GM18858 (cell line): ENCODE data around the gene H6PD.

Experiments used
- ATAC-seq: cut with Tn5 transposase; IDR thresholded peaks from one replicate; pipeline ENCODE4 v1.9.1; 2021; ENCODE audit not compliant: unreplicated experiment

The H6PD gene

DNA sequence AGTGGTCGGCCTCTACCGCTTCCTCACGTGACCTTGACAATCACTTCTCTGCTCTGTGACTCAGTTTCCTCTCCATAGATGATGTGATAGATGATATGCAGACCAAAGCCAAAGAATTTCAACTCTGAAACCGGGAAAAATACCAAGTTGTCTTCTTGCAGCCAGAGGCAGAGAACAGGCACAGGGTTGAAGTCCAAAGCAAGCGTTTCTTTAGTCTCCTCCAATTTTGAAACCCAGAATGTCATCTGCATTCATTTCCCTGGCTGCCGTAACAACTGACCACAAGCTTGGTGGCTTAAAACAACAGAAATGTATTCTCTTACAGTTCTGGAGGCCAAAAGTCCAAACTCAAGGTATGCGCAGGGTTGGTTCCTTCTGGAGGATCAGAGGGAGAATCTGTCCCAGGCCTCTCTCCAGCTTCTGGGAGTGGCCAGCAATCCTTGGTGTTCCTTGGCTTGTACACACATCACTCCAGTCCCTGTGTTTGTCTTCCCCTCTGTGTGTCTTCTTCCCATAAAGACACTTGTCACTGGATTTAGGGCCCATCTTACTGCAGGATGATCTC lies 30.3 kb upstream of the H6PD start:
- no peak for ATAC-seq

DNA sequence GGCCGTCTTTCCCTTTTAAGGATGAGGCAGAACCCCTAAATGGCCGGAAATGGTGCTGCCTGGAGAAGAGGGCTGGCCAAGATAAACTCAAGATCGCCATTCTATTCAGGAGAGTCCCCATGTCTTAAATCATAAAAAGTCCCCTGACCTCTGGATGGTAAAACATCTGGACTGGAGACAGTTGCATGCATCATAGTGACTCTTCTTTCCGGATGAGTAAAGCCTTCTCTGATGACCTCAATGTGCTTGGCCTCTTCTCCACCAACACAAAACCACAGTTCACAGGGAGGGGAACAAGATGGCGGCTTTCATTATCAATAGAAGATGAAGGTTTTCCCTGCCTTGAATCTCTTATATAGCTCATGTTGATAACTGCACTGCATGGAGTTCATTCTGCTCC lies 27.5 kb upstream of the H6PD start:
- no peak for ATAC-seq

GRCh38 chr1:9207715-9208114 lies 26.9 kb upstream of the H6PD start:
- ATAC-seq = no peak

- no peak for ATAC-seq
Observed at GRCh38 chr1:9211291-9211811, 23.2 kb upstream of the H6PD start.

DNA sequence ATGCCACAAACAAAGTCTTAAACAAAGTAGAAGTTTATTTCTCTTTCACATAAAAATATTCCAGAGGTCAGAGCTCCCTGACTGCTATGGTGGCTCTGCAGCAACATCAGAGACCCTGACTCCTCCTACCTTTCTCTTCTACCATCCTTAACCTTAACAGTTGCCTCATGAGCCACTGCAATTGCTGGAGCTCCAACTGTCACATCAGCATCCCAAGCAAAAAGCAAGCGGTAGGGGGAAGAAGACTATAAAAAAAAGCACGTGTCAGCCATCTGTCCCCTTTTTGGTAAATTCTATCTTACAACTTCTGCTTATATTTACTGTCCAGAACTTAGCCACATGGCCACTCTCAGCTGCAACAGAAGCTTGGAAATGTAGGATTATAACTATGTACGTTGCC lies 21.8 kb upstream of the H6PD start:
- ATAC-seq = no peak

- ATAC-seq = no peak
Observed at GRCh38 chr1:9213956-9214355, 20.6 kb upstream of the H6PD start.

DNA sequence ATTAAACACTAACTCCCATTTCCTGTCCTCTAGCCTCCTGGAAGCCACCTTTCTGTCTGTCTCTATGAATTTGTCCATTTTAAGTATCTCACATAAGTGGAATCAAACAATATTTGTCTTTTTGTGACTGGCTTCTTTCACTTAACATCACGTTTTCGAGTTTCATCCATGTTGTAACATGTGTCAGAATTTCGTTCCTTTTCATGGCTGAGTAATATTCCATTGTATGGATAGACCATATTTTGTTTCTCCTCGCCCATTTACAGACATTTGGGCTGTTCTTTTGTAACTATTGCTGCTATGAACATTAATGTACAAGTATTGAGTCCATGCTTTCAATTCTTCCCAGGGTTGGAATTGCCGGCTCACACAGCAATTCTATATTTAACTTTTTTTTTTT lies 15.7 kb upstream of the H6PD start:
- ATAC-seq = no peak

DNA sequence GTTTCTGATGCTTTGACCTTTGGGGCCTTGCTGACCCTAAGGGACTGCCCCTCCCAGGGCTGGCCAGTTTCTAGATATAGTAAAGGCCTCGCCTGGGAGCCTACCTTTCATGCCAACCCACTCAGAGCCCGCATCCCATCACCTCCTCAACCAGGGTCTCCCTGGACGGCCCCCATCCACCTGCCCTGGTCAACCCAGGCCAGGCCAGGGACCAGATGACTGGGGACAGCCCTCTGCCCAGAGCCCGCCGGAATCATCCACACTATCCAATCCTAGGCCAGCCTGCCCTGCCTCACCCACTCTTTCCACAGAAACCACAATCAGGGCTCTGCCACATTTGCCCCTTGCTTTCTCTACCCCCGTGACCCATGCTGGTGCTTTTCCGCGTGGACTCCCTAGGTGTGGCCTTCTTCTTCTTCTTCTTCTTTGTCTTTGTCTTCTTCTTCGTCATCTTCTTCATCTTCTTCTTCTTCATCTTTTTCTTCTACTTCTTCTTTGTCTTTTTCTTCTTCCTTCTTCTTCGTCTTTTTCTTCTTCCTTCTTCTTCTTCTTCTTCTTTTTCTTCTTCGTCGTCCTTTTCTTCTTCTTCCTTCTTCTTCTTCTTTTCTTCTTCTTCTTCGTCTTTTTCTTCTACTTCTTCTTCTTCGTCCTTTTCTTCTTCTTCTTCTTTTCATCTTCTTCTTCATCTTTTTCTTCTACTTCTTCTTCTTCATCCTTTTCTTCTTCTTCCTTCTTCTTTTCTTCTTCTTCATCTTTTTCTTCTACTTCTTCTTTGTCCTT lies 11.5 kb upstream of the H6PD start:
- no peak for ATAC-seq

- no peak for ATAC-seq
Observed at GRCh38 chr1:9224664-9225410, 9.7 kb upstream of the H6PD start.

DNA sequence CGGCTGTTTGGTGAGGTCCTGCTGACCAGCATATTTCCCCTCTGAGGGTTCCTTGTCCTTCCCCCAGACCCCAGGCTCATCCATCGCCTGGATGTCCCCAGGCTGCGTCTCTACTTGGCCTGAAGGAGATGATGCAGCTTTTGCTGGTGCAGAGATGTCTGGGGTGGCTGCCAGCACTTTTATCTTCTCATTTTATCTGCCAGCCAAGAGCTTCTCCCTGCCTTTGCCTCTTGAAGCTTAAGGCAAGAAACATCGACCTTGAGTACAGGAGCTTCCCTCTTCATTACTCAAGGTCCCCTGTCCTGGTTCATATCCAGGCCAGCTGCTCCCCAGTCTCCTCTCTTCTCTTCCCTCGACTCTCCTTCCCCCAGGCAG lies 9.2 kb upstream of the H6PD start:
- no peak for ATAC-seq

- ATAC-seq = no peak
Observed at GRCh38 chr1:9228609-9229008, 6.0 kb upstream of the H6PD start.

DNA sequence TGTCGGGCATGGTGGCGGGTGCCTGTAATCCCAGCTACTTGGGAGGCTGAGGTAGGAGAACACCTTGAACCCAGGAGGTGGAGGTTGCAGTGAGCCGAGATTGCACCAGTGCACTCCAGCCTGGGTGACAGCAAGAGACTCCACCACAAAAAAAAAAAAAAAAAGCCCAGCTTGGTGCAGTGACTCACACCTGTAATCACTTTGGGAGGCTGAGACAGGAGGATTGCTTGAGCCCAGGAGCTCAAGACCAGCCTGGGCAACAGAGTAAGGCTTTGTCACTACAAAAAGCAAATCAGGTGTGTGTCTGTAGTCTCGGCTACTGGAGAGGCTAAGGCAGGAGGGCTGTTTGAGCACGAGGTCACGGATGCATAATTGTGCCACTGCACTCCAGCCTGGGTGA lies 5.0 kb upstream of the H6PD start:
- ATAC-seq = no peak

DNA sequence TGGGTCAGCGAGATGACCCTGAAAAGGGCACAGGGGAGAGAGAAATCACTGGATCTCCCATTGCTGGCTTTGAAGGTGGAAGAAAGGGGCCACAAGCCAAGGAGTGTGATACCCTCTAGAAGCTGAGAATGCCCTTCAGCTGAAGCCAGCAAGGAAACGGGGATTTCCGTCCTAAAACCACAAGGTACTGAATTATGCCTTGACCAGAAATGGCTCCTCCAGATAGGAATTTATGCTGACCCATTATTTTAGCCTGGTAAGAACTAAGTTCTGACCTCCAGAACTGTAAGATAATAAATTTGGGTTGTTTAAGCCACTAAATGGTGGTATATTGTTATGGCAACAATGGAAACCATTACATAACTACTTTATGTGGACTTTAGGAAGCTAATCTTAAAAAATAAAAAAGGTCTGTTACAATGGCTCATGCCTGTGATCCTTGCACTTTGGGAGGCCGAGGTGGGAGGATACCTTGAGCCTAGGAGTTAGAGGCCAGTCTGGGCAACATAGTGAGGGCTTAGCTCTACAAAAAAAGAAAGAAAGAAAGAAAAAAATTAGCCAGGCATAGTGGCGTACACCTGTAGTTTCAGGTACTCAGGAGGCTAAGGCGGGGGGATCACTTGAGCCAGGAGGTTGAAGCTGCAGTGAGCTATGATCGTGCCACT lies 3.6 kb upstream of the H6PD start:
- ATAC-seq = no peak

DNA sequence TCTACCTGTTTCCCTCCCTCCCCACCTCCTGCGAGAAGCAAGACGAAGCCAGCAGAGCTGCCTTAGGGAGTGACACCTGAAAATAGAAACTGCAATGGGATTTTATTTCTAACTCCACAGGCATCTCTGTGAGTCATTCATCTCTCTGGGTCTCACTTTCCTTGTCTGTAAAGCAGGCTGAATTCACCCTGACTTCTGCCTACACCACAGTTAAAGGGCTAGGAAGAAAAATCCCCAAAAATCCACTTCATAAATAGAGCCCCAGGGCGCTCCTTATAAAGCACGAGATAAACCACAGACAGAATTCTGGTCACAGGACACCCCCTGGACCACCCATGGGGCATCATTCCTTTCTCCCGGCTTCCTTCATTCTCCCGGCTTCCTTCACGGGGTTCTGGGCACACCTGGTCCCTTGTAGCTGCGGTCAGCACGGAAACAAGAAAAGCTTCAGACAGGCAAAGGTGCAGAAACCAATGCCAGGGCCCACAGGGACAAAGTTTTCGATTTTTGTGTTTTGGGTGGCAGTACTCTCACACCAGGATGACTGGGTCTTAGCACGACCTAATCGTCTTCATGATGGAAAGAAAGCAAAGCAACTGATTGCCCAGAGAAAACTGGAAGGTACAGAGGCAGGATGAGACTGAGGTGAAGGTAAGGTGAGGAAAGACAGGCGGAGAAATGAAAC lies 2.8 kb upstream of the H6PD start:
- ATAC-seq = no peak

- ATAC-seq = no peak
Observed at GRCh38 chr1:9233241-9233941, 1.2 kb upstream of the H6PD start.

- no peak for ATAC-seq
Observed at GRCh38 chr1:9233942-9234222, 692 bp upstream of the H6PD start.

- peak; percentile 31 for ATAC-seq
Observed at GRCh38 chr1:9235096-9235459, 504 bp downstream of the H6PD start.

GRCh38 chr1:9235560-9235959 lies 986 bp downstream of the H6PD start:
- no peak for ATAC-seq

GRCh38 chr1:9238134-9238533 lies 3.6 kb downstream of the H6PD start:
- ATAC-seq = no peak

DNA sequence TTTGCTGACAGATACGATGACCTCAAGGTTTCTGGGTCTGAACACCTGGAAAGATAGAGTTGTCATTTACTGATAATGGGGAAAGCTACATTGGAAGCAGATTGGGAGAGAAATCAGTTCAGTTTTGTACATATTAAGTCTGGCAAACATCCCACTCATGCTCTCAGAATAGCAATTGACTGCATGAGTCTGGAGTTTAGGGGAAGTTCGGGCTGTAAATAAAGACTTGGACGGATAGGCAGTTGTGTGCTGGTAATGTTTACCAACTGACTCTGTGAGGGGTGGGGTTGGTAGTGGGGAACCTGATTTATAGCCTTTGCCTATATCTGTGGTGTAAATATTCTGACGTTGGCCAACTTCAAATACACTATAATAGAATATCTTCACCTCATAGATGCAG lies 4.0 kb downstream of the H6PD start:
- ATAC-seq = no peak
